T-helper 1 cell (primary cell): ENCODE measurements around the gene HEATR9.

Experiments
- DNase-seq, 5 donors: peaks; one replicate each; pipeline ENCODE4 v3.0.0-alpha.2; 2012 to 2020

HEATR9 gene

GRCh38 chr17:35808240-35808961 is 60.3 kb downstream of the HEATR9 start:
- DNase-seq, result no peak

GRCh38 chr17:35807371-35808144 is 61.1 kb downstream of the HEATR9 start:
- DNase-seq, result no peak
